PC-3 (cell line): Measurements from ENCODE around the gene MXI1. TPM values are rescaled to one million over a fixed set of nuclear protein-coding genes. Genes with fewer than 3 reads are reported as not detected.

Experiments used
- ATAC-seq: fragments of 200-7000 bp; cut with Tn5 transposase; 2 replicates; pipeline ENCODE4 v1.9.1; 2020; ENCODE audit warnings: mild to moderate bottlenecking, moderate library complexity
- BruUV-seq: library from RNA; stranded (reverse); fragments of 400-500 nt; replicated peaks from 2 replicates; lab custom pipeline; 2021; lab: Mats Ljungman, UMichigan
- CTCF ChIA-PET: fragments of 300-600 bp; sonication (Branson Sonifier 250); formaldehyde crosslinking; loops from one replicate; lab custom pipeline; 2022; ENCODE audit warnings: antibody characterized with exemption; lab: Charles Lee
- POLR2A ChIA-PET: fragments of 300-600 bp; sonication (Branson Sonifier 250); formaldehyde crosslinking; loops from one replicate; lab custom pipeline; 2022; ENCODE audit warnings: antibody characterized with exemption; ENCODE audit not compliant: unreplicated experiment; lab: Charles Lee
- DNase-seq: peaks from one replicate; pipeline ENCODE4 v3.0.0-alpha.2; 2015
- H2AFZ ChIP-seq: fragments of 300-600 bp; sonication (generic); 2 replicates; pipeline ENCODE4 v1.6.0; 2016; ENCODE audit warnings: antibody characterized with exemption, low read length
- H3F3A ChIP-seq: fragments of 300-600 bp; sonication (generic); one replicate; pipeline ENCODE4 v1.6.0; 2017; ENCODE audit warnings: antibody characterized with exemption, low read length, control low read depth, mild to moderate bottlenecking; ENCODE audit not compliant: unreplicated experiment
- H3K27ac ChIP-seq: fragments of 300-600 bp; sonication (generic); 2 replicates; pipeline ENCODE4 v1.5.1; 2016; ENCODE audit warnings: mild to moderate bottlenecking, low read length
- H3K27me3 ChIP-seq: fragments of 300-600 bp; sonication (generic); 2 replicates; pipeline ENCODE4 v1.6.1; 2016; ENCODE audit warnings: low read length, mixed read lengths
- H3K36me3 ChIP-seq: fragments of 300-600 bp; sonication (generic); 2 replicates; pipeline ENCODE4 v1.6.1; 2016; ENCODE audit warnings: low read depth, mixed run types, low read length, mixed read lengths
- H3K4me1 ChIP-seq: fragments of 300-600 bp; sonication (generic); 2 replicates; pipeline ENCODE4 v1.5.1; 2016; ENCODE audit warnings: low read length; ENCODE audit not compliant: insufficient read depth
- H3K4me2 ChIP-seq: fragments of 300-600 bp; sonication (generic); 2 replicates; pipeline ENCODE4 v1.6.0; 2016; ENCODE audit warnings: low read length
- H3K4me3 ChIP-seq: fragments of 300-600 bp; sonication (generic); 2 replicates; pipeline ENCODE4 v1.5.1; 2016; ENCODE audit warnings: mild to moderate bottlenecking, low read length, mixed read lengths
- H3K79me2 ChIP-seq: fragments of 300-600 bp; sonication (generic); 2 replicates; pipeline ENCODE4 v1.6.1; 2017; ENCODE audit warnings: low read length, mixed read lengths
- H3K9ac ChIP-seq: fragments of 300-600 bp; sonication (generic); 2 replicates; pipeline ENCODE4 v1.6.0; 2016; ENCODE audit warnings: mild to moderate bottlenecking, low read length
- H3K9me2 ChIP-seq: fragments of 300-600 bp; sonication (generic); replicated peaks from 2 replicates; pipeline ENCODE4 v1.6.1; 2016; ENCODE audit warnings: mixed run types, low read length, mixed read lengths
- H3K9me3 ChIP-seq: fragments of 300-600 bp; sonication (generic); 2 replicates; pipeline ENCODE4 v1.6.1; 2016; ENCODE audit warnings: low read length, mixed read lengths
- H4K20me1 ChIP-seq: fragments of 300-600 bp; sonication (generic); 2 replicates; pipeline ENCODE4 v1.6.1; 2016; ENCODE audit warnings: low read length, mixed read lengths
- EZH2 ChIP-seq: fragments of 300-600 bp; sonication (generic); IDR thresholded peaks from one replicate; pipeline ENCODE4 v1.6.1; 2017; ENCODE audit warnings: antibody characterized with exemption, mild to moderate bottlenecking, low read length; ENCODE audit not compliant: unreplicated experiment
- EZH2phosphoT487 ChIP-seq: fragments of 300-600 bp; sonication (generic); IDR thresholded peaks from 2 replicates; pipeline ENCODE4 v1.6.1; 2018; ENCODE audit warnings: mild to moderate bottlenecking, antibody characterized with exemption, low read length, borderline replicate concordance
- intact Hi-C: fragments of 100-400 bp; cut with micrococcal nuclease; formaldehyde crosslinking; loops from 2 replicates; pipeline ENCODE4 v1.9.0; 2023
- total RNA-seq: library from RNA; depleted of rRNA; stranded (reverse); fragments of >200 nt; gene quantifications from 2 replicates; pipeline ENCODE4 v1.2.3, GENCODE V29; 2014
- TF ChIP-seq, protein P1 (sequence below): fragments of 300-600 bp; sonication (generic); conservative IDR thresholded peaks from 2 replicates; pipeline ENCODE4 v1.5.1; 2017; ENCODE audit warnings: antibody characterized with exemption, low read depth, mild to moderate bottlenecking, low read length

Gene MXI1
- total RNA-seq, 1 experiment from 2014 or later = 18.0 TPM

DNA sequence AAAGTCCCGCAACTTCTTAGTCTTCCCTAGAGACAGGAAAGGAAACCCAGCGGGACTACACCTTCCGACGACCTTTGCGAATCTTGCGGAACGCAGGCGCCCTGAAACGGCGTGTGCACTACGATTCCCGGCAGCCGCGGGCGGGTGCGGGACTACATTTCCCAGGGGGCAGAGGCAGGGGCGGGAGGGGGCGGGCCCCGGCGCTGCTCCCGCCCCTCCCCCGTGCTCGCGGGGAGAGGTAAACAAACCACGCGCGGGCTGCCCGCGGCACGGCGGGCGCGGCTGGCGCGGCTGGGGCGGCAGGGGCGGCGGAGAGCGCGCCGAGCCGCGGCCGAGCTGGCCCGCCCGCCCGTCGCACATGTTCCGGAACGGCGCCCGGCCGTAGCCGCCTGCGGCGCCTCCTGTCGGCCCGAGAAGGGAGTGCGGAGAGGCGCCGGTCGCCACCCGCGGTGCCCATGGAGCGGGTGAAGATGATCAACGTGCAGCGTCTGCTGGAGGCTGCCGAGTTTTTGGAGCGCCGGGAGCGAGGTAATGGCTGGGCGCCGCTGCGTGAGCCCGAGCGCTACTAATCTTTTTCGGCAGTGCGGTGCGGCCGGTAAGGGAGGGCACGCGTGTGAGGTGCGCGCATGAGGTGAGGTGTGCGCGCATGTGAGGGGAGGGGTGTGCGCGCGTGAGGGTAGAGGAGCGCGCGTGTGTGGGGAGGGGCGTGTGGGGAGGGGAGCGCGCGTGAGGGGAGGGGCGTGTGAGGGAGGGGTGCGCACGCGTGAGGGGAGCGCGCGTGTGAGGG, 18.5 kb downstream of the MXI1 start:
- Histone ChIP-seq H2AFZ (peak overlapping the region; percentile 84), H3K4me1 (0 out of 2 replicates have a peak, but pooled peaks cover 4% of the 10 kb centered on the region), H3K9ac (peak overlapping the region; percentile 41; the same call in 1 of the 2 replicates), H3K27ac (no peak overlapping the region), H3K9me3 (no peaks in the 10 kb centered on the region), H3K4me3 (peak overlapping the region; percentile 81), H3K36me3 (no peaks in the 10 kb centered on the region), H3F3A (no peaks in the 10 kb centered on the region), H3K9me2 (no peaks in the 10 kb centered on the region), H3K27me3 (no peaks in the 10 kb centered on the region), H3K79me2 (no peaks in the 10 kb centered on the region), H4K20me1 (no peaks in the 10 kb centered on the region), H3K4me2 (peak overlapping the region; percentile 88)
- POLR2A ChIA-PET = no interaction called here
- DNase-seq = peak; percentile 90
- no TSS peak for BruUV-seq
- TF ChIP-seq, protein P1, sequence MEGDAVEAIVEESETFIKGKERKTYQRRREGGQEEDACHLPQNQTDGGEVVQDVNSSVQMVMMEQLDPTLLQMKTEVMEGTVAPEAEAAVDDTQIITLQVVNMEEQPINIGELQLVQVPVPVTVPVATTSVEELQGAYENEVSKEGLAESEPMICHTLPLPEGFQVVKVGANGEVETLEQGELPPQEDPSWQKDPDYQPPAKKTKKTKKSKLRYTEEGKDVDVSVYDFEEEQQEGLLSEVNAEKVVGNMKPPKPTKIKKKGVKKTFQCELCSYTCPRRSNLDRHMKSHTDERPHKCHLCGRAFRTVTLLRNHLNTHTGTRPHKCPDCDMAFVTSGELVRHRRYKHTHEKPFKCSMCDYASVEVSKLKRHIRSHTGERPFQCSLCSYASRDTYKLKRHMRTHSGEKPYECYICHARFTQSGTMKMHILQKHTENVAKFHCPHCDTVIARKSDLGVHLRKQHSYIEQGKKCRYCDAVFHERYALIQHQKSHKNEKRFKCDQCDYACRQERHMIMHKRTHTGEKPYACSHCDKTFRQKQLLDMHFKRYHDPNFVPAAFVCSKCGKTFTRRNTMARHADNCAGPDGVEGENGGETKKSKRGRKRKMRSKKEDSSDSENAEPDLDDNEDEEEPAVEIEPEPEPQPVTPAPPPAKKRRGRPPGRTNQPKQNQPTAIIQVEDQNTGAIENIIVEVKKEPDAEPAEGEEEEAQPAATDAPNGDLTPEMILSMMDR = peak; percentile 46
- TF ChIP-seq EZH2phosphoT487 = no peak
- ATAC-seq = peak; percentile 89
- intact Hi-C loops = loop anchor here (1.0 to 5.0 kb wide), 4 partner anchors 15 to 341 kb away; no protein-coding TSS in a partner anchor
- CTCF ChIA-PET = interaction anchor here (0.8 kb wide), 1 partner anchor 342 kb away, joined by 3 read pairs; no protein-coding TSS in a partner anchor

DNA sequence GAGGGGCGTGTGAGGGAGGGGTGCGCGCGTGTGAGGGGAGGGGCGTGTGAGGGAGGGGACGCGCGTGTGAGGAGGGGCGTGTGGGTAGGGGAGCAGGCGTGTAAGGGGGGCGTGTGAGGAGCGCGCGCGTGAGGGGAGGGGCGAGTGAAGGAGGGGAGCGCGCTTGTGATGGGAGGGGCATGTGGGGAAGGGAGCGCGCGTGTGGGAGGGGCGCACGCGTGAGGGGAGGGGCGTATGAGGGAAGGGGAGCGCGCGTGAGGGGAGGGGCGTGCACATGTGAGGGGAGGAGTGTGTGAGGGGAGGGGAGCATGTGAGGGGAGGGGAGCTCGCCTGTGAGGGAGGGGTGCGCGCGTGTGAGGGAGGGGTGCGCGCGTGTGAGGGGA, 19.1 kb downstream of the MXI1 start:
- H3K79me2 ChIP-seq = no peaks in the 10 kb centered on the region
- no peaks in the 10 kb centered on the region for H3K36me3 ChIP-seq
- no peaks in the 10 kb centered on the region for H4K20me1 ChIP-seq
- H2AFZ ChIP-seq = no peak overlapping the region
- no peaks in the 10 kb centered on the region for H3K27me3 ChIP-seq
- intact Hi-C loops = loop anchor here (5.0 kb wide), 1 partner anchor 51 kb away; no protein-coding TSS in a partner anchor
- 0 out of 2 replicates have a peak overlapping the region, but pooled peaks have one; percentile 83 for H3K4me2 ChIP-seq
- H3F3A ChIP-seq = no peaks in the 10 kb centered on the region
- no peaks in the 10 kb centered on the region for H3K9me2 ChIP-seq
- H3K9me3 ChIP-seq = no peaks in the 10 kb centered on the region
- ChIA-PET POLR2A (no interaction called here), CTCF (interaction anchor here (0.5 to 0.6 kb wide), 2 partner anchors 16 to 529 kb away, joined by 4 to 7 read pairs; no protein-coding TSS in a partner anchor)
- TF ChIP-seq EZH2phosphoT487 = no peak
- TF ChIP-seq, protein P1 = no peak
- TF ChIP-seq EZH2 = no peak
- no peak for ATAC-seq
- BruUV-seq = no TSS peak
- no peak overlapping the region for H3K9ac ChIP-seq
- peak overlapping the region; percentile 81 for H3K4me3 ChIP-seq
- DNase-seq = peak; percentile 73
- H3K27ac ChIP-seq = no peak overlapping the region
- H3K4me1 ChIP-seq = 0 out of 2 replicates have a peak, but pooled peaks cover 4% of the 10 kb centered on the region
